Measurements from ENCODE around the gene LAMTOR5.
"Not testable (repeated sequence)": the region's sequence is repeated elsewhere in the genome, so short reads cannot be mapped to it uniquely, and the experiment has no call there.

The LAMTOR5 gene

DNA sequence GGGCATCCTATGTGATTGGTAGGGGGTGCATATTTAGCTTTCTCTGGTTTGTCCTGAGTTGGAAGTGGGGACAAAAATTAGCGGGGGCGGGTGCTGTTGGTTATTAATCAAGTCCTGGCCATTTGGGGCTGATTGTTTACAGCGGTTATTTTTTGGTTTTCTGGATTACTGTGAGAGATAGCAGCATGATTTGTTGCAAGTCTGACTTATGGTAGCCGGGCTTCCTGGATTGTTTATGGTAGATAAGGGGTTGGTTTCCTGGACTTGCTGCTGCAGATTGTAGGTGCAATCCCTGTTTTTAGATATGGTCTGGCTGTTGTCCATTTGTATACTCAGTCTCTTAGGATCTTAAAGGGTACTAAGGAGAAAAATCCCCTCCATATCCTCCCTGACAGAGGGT lies 31.4 kb upstream of the LAMTOR5 start:
- TF ChIP-seq CTCF (IDR thresholded peaks at IDR 0.05; ENCODE audit: control insufficient read depth, insufficient read depth, low read depth, low read length, missing control alignments), result no peak
- no peak for DNase-seq (ENCODE audit: low read depth)

GRCh38 chr1:110437645-110438299 lies 30.3 kb upstream of the LAMTOR5 start:
- not testable (repeated sequence) for H3K4me3 ChIP-seq (ENCODE audit: control insufficient read depth, low read depth, low read length); DNase-seq (ENCODE audit: low read depth)

More for the DNA sequence above, 31.4 kb upstream of the LAMTOR5 start:
- no peak overlapping the region for H3K4me3 ChIP-seq (ENCODE audit: control insufficient read depth, low read depth, low read length)

DNA sequence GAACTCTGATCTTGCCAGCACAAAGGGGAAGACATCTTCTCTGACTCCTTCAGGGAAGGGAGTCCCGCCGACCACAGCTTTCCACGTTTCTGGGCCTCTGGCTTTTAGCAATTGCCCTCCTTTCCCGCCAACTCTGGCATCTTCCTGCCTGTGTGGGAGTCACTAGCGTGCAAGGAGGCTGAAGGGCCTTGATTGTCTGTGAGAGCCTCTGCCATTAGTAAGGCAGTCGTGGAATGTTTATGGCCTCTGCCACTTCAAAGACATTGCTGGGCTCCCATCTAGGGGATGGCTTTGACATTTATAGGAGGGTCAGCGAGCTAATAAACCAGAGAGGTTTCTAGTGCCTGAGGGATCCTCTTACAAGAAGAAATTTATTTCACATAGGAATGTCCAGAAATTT lies 29.1 kb upstream of the LAMTOR5 start:
- peak; percentile 55 for DNase-seq (ENCODE audit: low read depth)
- TF ChIP-seq CTCF (IDR thresholded peaks at IDR 0.05; ENCODE audit: control insufficient read depth, insufficient read depth, low read depth, low read length, missing control alignments), result no peak
- no peak overlapping the region for H3K4me3 ChIP-seq (ENCODE audit: control insufficient read depth, low read depth, low read length)

- DNase-seq (ENCODE audit: low read depth), result no peak
- no peak for TF ChIP-seq CTCF (IDR thresholded peaks at IDR 0.05; ENCODE audit: control insufficient read depth, insufficient read depth, low read depth, low read length, missing control alignments)
- no peak overlapping the region for H3K4me3 ChIP-seq (ENCODE audit: control insufficient read depth, low read depth, low read length)
These were observed 27.5 kb upstream of the LAMTOR5 start for GRCh38 chr1:110434946-110435345.

DNA sequence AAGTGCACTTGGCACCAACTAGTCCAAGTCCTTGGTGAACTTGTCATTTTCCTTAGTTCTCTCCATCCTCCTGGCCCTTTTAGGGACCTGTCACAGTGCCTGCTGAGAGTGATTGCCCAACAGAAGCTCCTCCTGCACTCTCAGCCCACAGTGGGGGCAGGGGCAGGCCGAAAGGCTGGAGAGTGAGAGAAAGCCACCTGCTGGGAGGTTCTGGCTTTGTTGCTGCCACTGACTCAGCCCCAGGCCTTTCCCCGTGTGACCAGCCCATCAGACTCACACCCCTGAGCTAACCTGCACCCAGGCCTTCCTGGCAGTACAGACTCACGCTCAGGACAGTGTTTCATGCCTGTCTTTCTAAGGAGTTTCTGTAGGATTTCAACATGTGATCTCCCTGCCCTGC lies 26.3 kb upstream of the LAMTOR5 start:
- no peak overlapping the region for H3K4me3 ChIP-seq (ENCODE audit: control insufficient read depth, low read depth, low read length)
- TF ChIP-seq CTCF (IDR thresholded peaks at IDR 0.05; ENCODE audit: control insufficient read depth, insufficient read depth, low read depth, low read length, missing control alignments), result peak; percentile 21
- DNase-seq (ENCODE audit: low read depth), result no peak

DNA sequence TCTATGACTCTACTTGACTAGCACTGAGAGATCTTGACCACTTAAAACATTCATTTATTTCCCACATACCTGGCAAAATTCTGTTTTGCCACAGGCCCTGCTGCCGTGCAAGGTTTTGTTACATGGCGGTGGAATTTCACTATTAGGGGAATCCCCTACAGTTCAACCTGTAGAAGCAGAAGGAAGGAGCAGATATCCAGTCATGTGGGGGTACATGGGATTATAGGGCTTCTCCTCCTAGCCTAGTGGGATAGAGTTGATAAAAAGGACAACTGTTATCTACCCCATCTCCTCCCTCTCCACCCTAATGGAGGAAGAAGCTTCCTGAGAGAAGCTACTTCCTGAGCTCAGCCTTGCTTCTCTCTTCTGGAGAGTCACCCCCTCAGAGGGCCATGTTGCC lies 25.7 kb upstream of the LAMTOR5 start:
- no peak overlapping the region for H3K4me3 ChIP-seq (ENCODE audit: control insufficient read depth, low read depth, low read length)
- DNase-seq (ENCODE audit: low read depth), result no peak
- TF ChIP-seq CTCF (IDR thresholded peaks at IDR 0.05; ENCODE audit: control insufficient read depth, insufficient read depth, low read depth, low read length, missing control alignments), result no peak

- no peak overlapping the region for H3K4me3 ChIP-seq (ENCODE audit: control insufficient read depth, low read depth, low read length)
- TF ChIP-seq CTCF (IDR thresholded peaks at IDR 0.05; ENCODE audit: control insufficient read depth, insufficient read depth, low read depth, low read length, missing control alignments), result no peak
- no peak for DNase-seq (ENCODE audit: low read depth)
These were observed 23.4 kb upstream of the LAMTOR5 start for GRCh38 chr1:110430901-110431300.
